ENCODE data around the gene MYEOV.

MYEOV gene

DNA sequence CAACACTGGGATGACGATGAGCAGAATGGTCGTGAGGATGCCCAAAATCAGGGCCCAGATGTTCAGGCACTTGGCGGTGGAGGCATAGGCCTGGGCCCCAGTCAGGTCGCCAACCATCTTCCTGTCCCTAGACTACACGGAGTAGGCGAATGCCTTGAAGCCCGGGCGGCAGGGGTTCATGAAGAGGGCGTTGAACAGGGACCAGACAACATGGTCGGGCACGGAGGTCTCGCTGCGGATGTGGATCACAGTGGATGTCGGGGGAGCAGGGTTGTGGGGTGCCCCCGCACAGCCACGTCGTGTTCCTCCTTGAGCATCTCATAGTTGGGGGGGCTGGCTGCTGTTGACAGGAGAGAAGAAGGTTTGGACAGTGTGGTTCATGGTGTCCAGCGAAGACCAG lies 9.5 kb downstream of the MYEOV start:
- DNase-seq (ENCODE audit: low read depth) = no peak
- H3K4me3 ChIP-seq (ENCODE audit: control insufficient read depth, low read depth, low read length) = no peak overlapping the region
- TF ChIP-seq CTCF (conservative IDR thresholded peaks at IDR 0.05; ENCODE audit: control insufficient read depth, insufficient read depth, low read depth, low read length) = no peak

DNA sequence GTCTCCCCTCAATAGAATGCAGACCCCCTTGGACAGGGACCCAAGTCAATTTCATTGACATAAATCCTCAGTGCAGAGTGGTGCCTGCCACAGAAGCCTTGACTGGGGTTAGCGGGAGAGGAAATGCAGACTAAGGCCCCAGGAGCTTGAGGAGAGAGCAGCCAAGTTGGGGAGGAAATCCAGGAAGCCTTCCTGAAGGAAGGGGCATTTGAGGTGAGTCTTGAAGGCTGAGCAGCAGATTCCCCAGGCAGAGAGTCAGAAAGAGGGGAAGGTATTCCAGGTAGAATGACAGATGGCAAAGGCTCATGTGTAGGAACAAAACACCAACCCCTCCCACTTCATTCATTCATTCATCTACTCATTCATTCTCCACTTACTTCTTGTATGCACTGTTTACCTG lies 10.3 kb downstream of the MYEOV start:
- TF ChIP-seq CTCF (conservative IDR thresholded peaks at IDR 0.05; ENCODE audit: control insufficient read depth, insufficient read depth, low read depth, low read length) = no peak
- H3K4me3 ChIP-seq (ENCODE audit: control insufficient read depth, low read depth, low read length) = no peak overlapping the region
- no peak for DNase-seq (ENCODE audit: low read depth)

DNA sequence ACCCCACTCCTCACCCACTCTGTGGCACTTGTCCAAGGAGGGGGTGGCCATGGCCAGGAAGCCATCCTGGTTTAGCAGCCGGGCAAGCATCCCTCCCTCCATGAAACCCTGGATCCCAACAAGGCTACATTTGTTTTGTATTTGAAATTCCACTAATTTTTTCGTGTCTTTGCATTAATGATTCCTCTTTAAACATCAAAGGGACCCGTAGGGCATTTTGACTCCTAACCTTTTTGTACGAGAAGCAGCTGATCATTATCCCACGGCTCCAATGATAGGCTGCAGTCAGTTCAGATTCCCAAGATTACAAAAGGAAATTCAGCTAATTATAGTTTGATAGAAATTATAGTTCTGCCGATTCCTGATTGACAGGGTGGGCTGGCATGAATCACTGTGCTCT lies 10.7 kb downstream of the MYEOV start:
- TF ChIP-seq CTCF (conservative IDR thresholded peaks at IDR 0.05; ENCODE audit: control insufficient read depth, insufficient read depth, low read depth, low read length) = no peak
- DNase-seq (ENCODE audit: low read depth) = no peak

GRCh38 chr11:69305885-69306540 lies 12.1 kb downstream of the MYEOV start:
- no peak overlapping the region for H3K4me3 ChIP-seq (ENCODE audit: control insufficient read depth, low read depth, low read length)
- no peak for TF ChIP-seq CTCF (conservative IDR thresholded peaks at IDR 0.05; ENCODE audit: control insufficient read depth, insufficient read depth, low read depth, low read length)
- no peak for DNase-seq (ENCODE audit: low read depth)

More for the DNA sequence above, 10.7 kb downstream of the MYEOV start:
- no peak overlapping the region for H3K4me3 ChIP-seq (ENCODE audit: control insufficient read depth, low read depth, low read length)

- no peak for DNase-seq (ENCODE audit: low read depth)
- TF ChIP-seq CTCF (conservative IDR thresholded peaks at IDR 0.05; ENCODE audit: control insufficient read depth, insufficient read depth, low read depth, low read length) = no peak
- H3K4me3 ChIP-seq (ENCODE audit: control insufficient read depth, low read depth, low read length) = no peak overlapping the region
Measured at GRCh38 chr11:69306821-69307220, 12.9 kb downstream of the MYEOV start.

DNA sequence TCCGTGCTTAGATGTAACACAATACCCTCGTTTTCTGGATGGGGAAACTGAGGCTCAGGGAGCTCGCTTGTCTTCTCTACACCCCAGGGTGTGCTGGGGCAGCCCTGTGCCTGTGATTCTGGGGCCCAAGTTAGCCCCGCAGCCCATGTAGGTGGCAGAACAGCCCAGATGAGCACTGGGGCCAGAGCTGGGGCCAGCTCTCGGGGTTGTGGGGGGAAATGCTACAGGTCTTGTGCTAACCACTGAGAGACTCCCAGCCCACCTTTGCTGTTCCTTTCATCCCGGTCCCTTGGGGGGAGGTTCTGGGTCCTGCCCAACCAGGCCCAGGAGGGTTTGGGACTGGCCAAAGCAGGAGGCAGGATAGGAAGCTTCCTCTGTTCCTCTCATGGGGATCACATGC lies 13.5 kb downstream of the MYEOV start:
- TF ChIP-seq CTCF (conservative IDR thresholded peaks at IDR 0.05; ENCODE audit: control insufficient read depth, insufficient read depth, low read depth, low read length) = no peak
- no peak overlapping the region for H3K4me3 ChIP-seq (ENCODE audit: control insufficient read depth, low read depth, low read length)
- no peak for DNase-seq (ENCODE audit: low read depth)

Measured in fibroblast of mammary gland (primary cell).